ENCODE measurements around the gene C20orf204.

The C20orf204 gene

DNA sequence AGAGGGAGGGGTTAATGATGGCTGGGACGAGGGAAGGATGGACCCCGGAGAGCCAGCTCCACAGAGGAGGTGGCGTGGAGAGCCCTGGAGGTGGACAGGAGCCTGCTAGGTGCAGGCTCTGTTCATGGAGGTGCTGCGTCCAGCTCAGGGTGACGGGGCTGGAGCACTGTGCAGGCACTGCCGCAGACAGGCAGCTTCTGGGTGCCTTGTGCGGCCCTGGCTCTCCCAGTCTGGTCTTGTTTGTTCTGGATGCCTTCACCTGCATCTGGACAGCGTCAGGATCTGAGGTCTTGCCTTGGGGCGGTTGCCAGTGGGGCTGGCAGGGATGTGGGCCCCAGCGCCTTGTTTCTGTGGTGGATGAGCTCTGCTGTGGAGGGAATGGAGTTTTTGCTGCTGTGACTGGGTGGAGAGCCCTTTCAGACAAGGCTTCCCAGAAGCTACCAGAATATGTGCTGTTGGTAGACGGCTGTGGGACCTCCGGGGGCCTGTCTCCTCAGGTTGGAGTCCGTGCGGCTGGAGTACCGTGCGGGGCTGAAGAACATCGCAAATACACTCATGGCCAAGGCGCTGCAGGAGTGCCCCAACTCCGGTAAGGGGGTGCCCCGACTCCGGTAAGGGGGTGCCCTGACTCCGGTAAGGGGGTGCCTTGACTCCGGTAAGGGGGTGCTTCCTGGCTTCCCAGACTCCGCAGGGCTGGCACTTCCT lies 7.8 kb upstream of the C20orf204 start:
- Histone ChIP-seq H3K36me3 (ENCODE audit: control insufficient read depth in 2 of 2, insufficient read depth in 2 of 2, low read length in 2 of 2) (peaks cover 67 to 74% of the 10 kb centered on the region in 2 donors), H3K4me3 (ENCODE audit: low read length in 2 of 2) (no peak overlapping the region), H3K27me3 (ENCODE audit: control insufficient read depth in 1 of 2, insufficient read depth in 2 of 2, low read length in 2 of 2) (no peaks in the 10 kb centered on the region), H3K9ac (ENCODE audit: low read length in 2 of 2) (no peak overlapping the region), H3K27ac (ENCODE audit: low read length) (peak overlapping the region; percentile 80), H3K4me1 (ENCODE audit: control insufficient read depth, insufficient read depth, low read length) (peaks cover 20% of the 10 kb centered on the region), H3K9me3 (ENCODE audit: control insufficient read depth in 2 of 2, low read length in 2 of 2) (no peaks in the 10 kb centered on the region)

DNA sequence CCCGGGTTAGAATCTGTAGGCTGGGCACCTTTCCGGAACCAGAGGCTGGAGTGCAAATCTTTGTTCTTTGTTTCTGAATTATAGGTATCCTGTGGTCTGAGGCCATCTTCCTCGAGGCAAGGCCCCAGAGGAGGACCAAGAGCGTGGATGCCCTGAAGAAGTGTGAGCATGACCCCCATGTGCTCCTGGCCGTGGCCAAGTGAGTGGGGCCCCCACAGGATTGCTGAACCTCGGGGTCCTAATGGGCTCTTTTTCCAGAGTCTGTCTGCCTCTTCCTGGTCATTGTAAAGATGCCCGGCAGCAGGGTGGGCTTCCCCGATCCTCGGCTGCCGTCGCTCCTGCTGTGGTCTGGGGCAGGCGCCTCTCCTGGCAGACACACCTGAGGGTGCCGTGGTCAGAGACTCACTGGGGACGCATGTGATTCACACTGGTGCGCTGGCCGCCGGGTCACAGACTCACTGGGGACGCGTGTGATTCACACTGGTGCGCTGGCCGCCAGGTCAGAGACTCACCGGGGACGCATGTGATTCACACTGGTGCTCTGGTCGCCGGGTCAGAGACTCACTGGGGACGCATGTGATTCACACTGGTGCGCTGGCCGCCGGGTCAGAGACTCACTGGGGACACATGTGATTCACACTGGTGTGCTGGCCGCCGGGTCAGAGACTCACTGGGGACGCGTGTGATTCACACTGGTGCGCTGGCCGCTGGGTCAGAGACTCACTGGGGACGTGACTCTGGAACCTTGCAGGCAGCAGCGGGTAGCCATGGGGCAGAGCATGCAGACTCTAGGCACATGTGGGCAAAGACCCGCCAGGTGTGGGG lies 6.5 kb upstream of the C20orf204 start:
- H3K27me3 ChIP-seq (ENCODE audit: control insufficient read depth in 1 of 2, insufficient read depth in 2 of 2, low read length in 2 of 2): no peaks in the 10 kb centered on the region
- no peak overlapping the region for H3K9ac ChIP-seq (ENCODE audit: low read length in 2 of 2)
- H3K27ac ChIP-seq (ENCODE audit: low read length): peak overlapping the region; percentile 80
- H3K4me3 ChIP-seq (ENCODE audit: low read length in 2 of 2): no peak overlapping the region
- H3K4me1 ChIP-seq (ENCODE audit: control insufficient read depth, insufficient read depth, low read length): peaks cover 18% of the 10 kb centered on the region
- peaks cover 66 to 70% of the 10 kb centered on the region in 2 donors for H3K36me3 ChIP-seq (ENCODE audit: control insufficient read depth in 2 of 2, insufficient read depth in 2 of 2, low read length in 2 of 2)
- H3K9me3 ChIP-seq (ENCODE audit: control insufficient read depth in 2 of 2, low read length in 2 of 2): no peaks in the 10 kb centered on the region

DNA sequence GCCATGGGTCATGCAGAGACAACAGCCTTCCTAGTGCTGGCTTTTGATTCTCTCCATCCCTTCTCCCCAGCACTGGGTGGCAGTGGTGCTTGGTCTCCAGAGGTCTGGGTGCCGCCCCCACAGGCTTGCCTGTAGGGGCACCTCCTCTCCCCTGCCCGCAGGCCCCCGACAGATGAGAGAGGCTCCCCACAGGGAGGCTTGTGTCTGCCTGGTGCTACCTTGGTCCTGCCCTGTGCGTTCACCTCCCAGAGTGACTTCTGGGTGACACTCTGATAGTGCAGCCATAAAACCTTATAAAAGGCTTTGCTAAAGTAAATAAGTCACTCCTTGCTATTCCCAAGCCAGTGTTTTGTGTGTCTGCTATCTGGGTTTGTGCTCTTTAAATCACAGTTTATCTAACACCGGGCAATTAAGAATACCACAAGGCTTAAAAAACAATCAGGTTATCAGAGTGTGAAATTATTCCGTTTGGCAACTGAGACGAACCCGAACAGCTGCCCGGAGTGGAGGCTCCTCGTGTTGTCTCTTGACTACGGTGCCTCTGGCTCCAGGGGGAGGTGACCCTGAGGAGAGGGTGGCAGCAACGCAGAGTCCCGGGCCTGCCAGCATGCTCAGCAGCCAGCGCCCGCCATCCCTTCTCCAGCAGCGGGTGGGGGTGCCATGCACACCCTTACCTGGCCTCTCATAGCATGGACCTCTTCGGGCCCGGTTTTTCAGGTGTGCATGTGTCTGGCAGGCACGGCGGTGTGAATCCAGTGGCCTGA lies 5.4 kb upstream of the C20orf204 start:
- H3K4me3 ChIP-seq (ENCODE audit: low read length in 2 of 2): no peak overlapping the region
- H3K4me1 ChIP-seq (ENCODE audit: control insufficient read depth, insufficient read depth, low read length): peaks cover 18% of the 10 kb centered on the region
- H3K9me3 ChIP-seq (ENCODE audit: control insufficient read depth in 2 of 2, low read length in 2 of 2): no peaks in the 10 kb centered on the region
- H3K27ac ChIP-seq (ENCODE audit: low read length): no peak overlapping the region
- H3K9ac ChIP-seq (ENCODE audit: low read length in 2 of 2): no peak overlapping the region
- H3K36me3 ChIP-seq (ENCODE audit: control insufficient read depth in 2 of 2, insufficient read depth in 2 of 2, low read length in 2 of 2): peaks cover 57 to 62% of the 10 kb centered on the region in 2 donors
- no peaks in the 10 kb centered on the region for H3K27me3 ChIP-seq (ENCODE audit: control insufficient read depth in 1 of 2, insufficient read depth in 2 of 2, low read length in 2 of 2)

DNA sequence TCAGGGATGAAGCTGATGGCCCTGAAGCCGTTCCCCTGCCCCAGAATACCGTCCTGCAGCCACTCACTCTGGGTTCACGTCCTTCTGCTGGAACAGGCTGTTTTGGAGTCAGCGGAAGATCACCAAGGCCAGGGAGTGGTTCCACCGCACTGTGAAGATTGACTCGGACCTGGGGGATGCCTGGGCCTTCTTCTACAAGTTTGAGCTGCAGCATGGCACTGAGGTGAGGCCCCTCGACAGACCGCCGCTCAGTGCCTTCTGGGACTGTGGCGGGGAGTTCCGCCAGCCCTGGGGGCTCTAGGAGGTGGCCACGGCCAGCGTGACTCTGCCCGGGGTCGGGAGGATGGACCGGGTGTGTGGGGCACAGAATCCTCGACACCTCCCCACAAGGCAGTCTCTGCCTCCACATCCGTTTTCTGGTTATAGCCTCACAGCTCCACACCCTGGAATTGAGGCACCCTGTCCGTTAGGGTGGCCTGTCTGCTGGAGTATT lies 4.1 kb upstream of the C20orf204 start:
- Histone ChIP-seq H3K4me3 (ENCODE audit: low read length in 2 of 2) (no peak overlapping the region), H3K4me1 (ENCODE audit: control insufficient read depth, insufficient read depth, low read length) (peaks cover 23% of the 10 kb centered on the region), H3K27me3 (ENCODE audit: control insufficient read depth in 1 of 2, insufficient read depth in 2 of 2, low read length in 2 of 2) (peaks cover 3 to 4% of the 10 kb centered on the region in 2 donors), H3K27ac (ENCODE audit: low read length) (no peak overlapping the region), H3K9me3 (ENCODE audit: control insufficient read depth in 2 of 2, low read length in 2 of 2) (no peaks in the 10 kb centered on the region), H3K9ac (ENCODE audit: low read length in 2 of 2) (no peak overlapping the region), H3K36me3 (ENCODE audit: control insufficient read depth in 2 of 2, insufficient read depth in 2 of 2, low read length in 2 of 2) (peaks cover 50 to 57% of the 10 kb centered on the region in 2 donors)

DNA sequence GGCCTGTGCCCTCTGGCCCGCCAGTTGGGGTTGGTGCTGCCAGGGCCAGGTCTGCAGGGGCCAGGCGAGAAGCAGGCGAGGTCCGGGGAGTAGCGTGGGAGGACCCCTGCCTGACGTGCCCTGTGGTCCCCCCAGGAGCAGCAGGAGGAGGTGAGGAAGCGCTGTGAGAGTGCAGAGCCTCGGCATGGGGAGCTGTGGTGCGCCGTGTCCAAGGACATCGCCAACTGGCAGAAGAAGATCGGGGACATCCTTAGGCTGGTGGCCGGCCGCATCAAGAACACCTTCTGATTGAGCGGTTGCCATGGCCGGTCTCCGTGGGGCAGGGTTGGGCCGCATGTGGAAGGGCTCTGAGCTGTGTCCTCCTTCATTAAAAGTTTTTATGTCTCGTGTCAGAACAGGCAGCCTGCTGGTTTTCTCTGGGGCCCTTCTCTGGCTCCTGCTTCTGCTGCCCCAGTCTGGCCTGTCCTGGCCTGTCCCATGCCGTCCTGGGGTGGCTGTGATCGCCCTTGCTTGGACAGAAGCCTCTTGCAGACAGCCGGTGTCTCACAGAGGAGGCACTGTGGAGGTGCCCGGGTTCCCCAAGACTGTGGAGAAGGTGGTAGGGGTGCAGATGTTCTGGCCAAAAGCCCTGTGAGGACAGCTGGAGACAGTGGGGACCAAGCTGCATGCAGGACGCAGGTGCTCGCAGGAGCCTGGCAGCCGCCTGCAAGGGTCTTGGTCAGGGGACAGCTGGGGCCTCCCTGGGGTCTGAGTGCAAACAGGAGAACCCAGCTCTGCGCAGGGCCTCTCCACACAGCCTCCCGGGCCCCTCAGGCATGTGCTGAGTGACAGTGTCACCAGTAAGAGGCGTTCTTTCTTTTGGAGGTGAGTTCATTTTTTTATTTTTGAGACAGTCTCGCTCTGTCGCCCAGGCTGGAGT lies 3.0 kb upstream of the C20orf204 start:
- Histone ChIP-seq H3K4me1 (ENCODE audit: control insufficient read depth, insufficient read depth, low read length) (peaks cover 16% of the 10 kb centered on the region), H3K36me3 (ENCODE audit: control insufficient read depth in 2 of 2, insufficient read depth in 2 of 2, low read length in 2 of 2) (peaks cover 43 to 46% of the 10 kb centered on the region in 2 donors), H3K27me3 (ENCODE audit: control insufficient read depth in 1 of 2, insufficient read depth in 2 of 2, low read length in 2 of 2) (peaks cover 8 to 15% of the 10 kb centered on the region in 2 donors), H3K9me3 (ENCODE audit: control insufficient read depth in 2 of 2, low read length in 2 of 2) (no peaks in the 10 kb centered on the region), H3K9ac (ENCODE audit: low read length in 2 of 2) (no peak overlapping the region), H3K27ac (ENCODE audit: low read length) (no peak overlapping the region), H3K4me3 (ENCODE audit: low read length in 2 of 2) (no peak overlapping the region)

DNA sequence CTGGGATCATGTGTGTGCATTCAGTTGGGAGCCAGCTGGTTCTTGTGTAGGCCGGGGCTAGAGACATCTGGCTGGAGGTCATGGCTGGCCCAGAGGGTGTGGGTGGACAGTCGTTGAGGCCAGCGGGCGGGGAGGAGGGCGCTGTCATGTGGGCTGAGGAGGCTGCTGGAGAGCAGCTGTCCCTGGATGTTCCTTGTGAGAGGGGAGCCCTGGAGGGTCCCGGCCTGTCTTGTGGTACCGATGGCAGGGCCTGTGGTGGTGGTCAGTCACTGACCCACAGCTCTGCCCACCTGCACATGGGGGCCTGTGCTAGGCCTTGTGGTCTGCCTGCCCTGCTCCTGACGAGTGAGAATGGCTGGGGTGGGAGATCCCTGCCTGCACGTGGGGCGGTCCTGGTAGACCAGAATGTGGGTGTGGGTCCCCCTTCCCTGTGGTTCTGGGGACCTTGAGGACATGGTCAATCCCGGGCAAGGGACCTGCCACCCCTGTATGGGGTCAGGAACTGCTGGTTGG lies 1.9 kb upstream of the C20orf204 start:
- Histone ChIP-seq H3K27me3 (ENCODE audit: control insufficient read depth in 1 of 2, insufficient read depth in 2 of 2, low read length in 2 of 2) (peaks cover 8 to 24% of the 10 kb centered on the region in 2 donors), H3K9ac (ENCODE audit: low read length in 2 of 2) (no peak overlapping the region), H3K27ac (ENCODE audit: low read length) (no peak overlapping the region), H3K9me3 (ENCODE audit: control insufficient read depth in 2 of 2, low read length in 2 of 2) (no peaks in the 10 kb centered on the region), H3K36me3 (ENCODE audit: control insufficient read depth in 2 of 2, insufficient read depth in 2 of 2, low read length in 2 of 2) (peaks cover 41 to 45% of the 10 kb centered on the region in 2 donors), H3K4me3 (ENCODE audit: low read length in 2 of 2) (no peak overlapping the region), H3K4me1 (ENCODE audit: control insufficient read depth, insufficient read depth, low read length) (peaks cover 17% of the 10 kb centered on the region)

DNA sequence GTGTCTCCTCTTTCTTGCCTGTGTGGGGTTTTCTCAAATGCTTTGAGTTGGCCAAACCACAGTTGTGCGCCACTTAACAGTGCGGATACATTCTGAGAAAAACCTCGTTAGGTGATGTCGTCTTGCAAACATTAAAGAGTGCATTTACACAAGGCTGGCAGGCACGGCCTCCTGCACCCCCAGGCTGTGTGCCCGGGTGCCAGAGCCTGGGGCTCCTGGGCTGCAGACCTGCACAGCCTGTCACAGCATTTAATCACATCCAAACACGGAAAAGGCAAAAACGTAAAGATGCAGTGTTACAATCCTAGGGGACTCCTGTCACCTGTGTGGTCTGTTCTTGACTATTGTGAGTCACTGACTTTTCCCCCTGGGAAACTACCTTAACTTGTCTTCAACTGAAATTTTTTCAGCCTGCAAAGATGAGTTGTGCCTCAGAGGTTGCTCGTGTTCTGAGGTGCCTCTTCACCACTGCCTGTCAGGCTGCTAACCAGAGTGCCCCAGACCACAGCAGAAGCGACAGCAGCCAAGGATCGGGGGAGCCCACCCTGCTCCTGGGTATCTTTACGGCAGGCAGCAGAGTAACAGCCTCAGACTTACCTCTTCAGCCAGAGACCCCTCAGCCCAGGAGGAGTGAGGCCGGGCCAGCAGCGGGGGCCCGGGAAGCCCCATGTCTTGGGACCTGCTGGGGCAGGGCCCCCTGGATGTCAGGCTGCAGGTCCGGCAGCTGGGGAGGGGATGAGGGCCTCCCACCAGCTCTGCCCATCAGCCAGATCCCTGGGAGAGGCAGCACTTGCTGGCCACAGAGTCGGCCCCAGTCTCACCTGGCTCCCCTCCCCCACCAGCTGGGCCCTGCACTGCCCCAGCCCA lies 683 bp upstream of the C20orf204 start:
- H3K9me3 ChIP-seq (ENCODE audit: control insufficient read depth in 2 of 2, low read length in 2 of 2): no peaks in the 10 kb centered on the region

DNA sequence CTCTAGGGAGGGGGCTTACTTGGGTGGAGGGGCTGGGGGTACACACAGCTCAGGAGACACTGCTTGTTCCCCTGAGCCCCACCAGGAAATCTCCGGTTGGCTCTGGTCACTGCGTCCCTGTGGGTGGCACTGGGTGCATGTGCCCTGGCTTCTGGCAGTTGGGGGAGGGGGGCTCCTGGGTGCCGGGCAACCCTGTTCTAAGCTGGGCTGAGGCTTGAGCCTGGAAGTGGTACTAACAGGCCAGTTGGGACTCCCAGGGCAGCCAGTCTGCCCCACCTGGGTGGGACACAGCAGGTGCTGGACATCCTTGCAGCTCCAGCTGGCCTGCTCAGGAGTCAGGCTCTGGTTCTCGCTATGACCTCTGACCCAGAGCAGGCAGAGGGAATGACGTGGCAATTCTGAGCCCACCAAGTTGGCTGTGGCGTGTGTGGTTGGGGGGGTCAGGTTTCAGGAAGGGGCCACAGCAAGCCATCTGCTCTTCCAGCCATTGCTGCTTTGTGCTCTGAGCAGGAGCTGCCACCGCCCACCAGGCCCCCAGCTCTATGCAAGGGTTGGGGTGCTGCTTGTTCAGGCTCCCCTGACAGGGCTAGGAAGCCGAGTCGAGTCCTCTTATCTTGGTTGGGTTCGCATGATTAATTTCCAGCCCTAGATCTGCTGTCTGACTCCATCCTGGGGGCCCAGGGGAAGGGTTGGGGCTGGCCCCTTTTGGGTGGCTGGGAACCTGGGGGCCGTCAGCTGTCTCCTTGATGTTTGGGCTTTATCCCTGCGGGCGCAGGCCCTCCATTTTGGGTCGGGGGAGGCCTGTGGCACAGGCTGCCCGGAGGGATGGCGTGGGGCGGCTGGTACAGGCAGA lies 590 bp downstream of the C20orf204 start:
- peaks cover 26% of the 10 kb centered on the region for H3K4me1 ChIP-seq (ENCODE audit: control insufficient read depth, insufficient read depth, low read length)
- no peak overlapping the region for H3K9ac ChIP-seq (ENCODE audit: low read length in 2 of 2)
- no peak overlapping the region for H3K27ac ChIP-seq (ENCODE audit: low read length)
- peaks cover 31 to 49% of the 10 kb centered on the region in 2 donors for H3K27me3 ChIP-seq (ENCODE audit: control insufficient read depth in 1 of 2, insufficient read depth in 2 of 2, low read length in 2 of 2)
- H3K36me3 ChIP-seq (ENCODE audit: control insufficient read depth in 2 of 2, insufficient read depth in 2 of 2, low read length in 2 of 2): peaks cover 21 to 26% of the 10 kb centered on the region in 2 donors
- no peaks in the 10 kb centered on the region for H3K9me3 ChIP-seq (ENCODE audit: control insufficient read depth in 2 of 2, low read length in 2 of 2)
- H3K4me3 ChIP-seq (ENCODE audit: low read length in 2 of 2): no peak overlapping the region

More for the DNA sequence above, 683 bp upstream of the C20orf204 start:
- H3K9ac ChIP-seq (ENCODE audit: low read length in 2 of 2): no peak overlapping the region
- peaks cover 29 to 33% of the 10 kb centered on the region in 2 donors for H3K36me3 ChIP-seq (ENCODE audit: control insufficient read depth in 2 of 2, insufficient read depth in 2 of 2, low read length in 2 of 2)
- H3K27me3 ChIP-seq (ENCODE audit: control insufficient read depth in 1 of 2, insufficient read depth in 2 of 2, low read length in 2 of 2): peaks cover 19 to 36% of the 10 kb centered on the region in 2 donors
- peaks cover 23% of the 10 kb centered on the region for H3K4me1 ChIP-seq (ENCODE audit: control insufficient read depth, insufficient read depth, low read length)
- H3K27ac ChIP-seq (ENCODE audit: low read length): no peak overlapping the region
- no peak overlapping the region for H3K4me3 ChIP-seq (ENCODE audit: low read length in 2 of 2)
